ENCODE data around the gene SYDE1.

Gene SYDE1

DNA sequence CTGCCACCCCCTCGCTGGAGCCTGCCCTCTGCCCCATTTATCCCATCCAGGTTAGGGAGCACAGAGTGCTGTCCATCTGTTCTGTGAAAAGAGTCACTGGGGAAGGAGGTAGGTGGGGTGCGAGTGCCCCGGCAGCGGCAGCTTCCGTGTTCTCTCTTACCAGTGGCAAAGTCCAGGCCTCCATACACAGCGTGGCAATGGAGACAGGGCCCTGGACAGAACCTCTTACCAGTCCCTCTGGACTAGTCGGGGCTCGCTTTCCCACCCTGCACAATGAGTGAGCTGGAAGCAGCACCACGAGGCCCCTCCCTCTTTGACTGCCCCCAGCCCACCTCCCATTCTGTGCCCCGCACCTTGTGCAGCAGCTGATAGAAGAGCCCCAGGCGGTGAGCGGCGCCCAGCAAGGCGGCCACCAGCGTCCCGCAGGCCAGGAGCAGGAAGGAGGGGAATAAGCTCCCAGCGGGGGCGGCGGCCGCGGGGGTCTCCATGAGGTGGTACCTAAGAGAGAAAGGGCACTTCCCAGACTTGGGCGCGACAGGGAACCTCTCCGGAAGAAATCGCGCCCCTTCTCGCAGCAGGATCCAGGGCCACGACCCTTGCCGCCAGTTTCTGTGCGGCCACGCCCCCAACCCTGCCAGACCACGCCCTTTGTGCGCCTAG lies 17.5 kb downstream of the SYDE1 start:
- no peak for TF ChIP-seq CTCF (conservative IDR thresholded peaks at IDR 0.05)
- H3K27ac ChIP-seq, result peak overlapping the region; percentile 83

DNA sequence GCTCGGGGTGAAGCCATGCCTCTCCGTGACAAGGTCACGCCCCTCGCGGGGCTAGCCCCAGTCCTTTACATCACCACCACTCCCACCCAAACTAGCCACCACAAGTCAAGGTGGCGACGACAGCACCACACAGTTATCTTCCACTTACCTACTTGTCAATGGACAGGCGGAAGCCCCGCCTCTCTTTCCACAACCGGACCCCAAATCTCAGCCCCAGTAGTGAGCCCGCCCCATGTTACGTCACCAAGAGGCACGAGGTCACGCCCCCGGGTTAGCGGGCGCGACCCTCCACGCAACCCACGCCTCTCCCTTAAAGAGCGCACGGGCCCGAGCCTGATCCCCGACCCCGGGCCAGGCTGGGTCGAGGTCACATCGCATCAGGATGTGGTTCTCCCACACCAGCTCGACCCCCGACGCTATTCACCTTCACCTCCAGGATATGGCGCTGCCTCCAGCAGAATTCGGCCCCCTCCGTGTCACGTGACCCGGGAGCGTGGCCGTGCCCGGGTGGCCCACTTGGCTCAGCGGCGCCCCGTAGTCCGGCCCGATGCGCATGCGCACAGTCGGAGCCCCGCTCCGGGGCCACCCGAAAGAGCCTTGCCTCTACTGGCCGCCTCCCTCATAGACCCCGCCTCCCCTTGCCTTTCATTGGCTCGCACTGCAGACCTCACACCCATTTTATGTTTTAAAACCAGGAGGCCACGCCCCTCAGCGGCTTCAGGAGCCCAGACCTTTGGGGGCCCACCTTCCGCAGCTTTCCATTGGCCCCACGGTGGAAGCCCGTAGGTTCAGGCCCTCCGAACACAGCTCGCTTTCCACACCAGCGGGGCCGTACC lies 18.2 kb downstream of the SYDE1 start:
- H3K27ac ChIP-seq, result peak overlapping the region; percentile 83
- TF ChIP-seq CTCF (conservative IDR thresholded peaks at IDR 0.05), result no peak; the same call in 1 of the 2 replicates

- no peak for TF ChIP-seq CTCF (conservative IDR thresholded peaks at IDR 0.05)
- H3K27ac ChIP-seq, result peak overlapping the region; percentile 83; the same call in 1 of the 2 replicates
Measured at GRCh38 chr19:15126131-15126910, 19.1 kb downstream of the SYDE1 start.

- no peak for TF ChIP-seq CTCF (conservative IDR thresholded peaks at IDR 0.05)
- H3K27ac ChIP-seq, result no peak overlapping the region
Measured at GRCh38 chr19:15128162-15128770, 21.1 kb downstream of the SYDE1 start.

- H3K27ac ChIP-seq, result no peak overlapping the region
- no peak for TF ChIP-seq CTCF (conservative IDR thresholded peaks at IDR 0.05)
Measured at GRCh38 chr19:15129856-15130585, 22.8 kb downstream of the SYDE1 start.

DNA sequence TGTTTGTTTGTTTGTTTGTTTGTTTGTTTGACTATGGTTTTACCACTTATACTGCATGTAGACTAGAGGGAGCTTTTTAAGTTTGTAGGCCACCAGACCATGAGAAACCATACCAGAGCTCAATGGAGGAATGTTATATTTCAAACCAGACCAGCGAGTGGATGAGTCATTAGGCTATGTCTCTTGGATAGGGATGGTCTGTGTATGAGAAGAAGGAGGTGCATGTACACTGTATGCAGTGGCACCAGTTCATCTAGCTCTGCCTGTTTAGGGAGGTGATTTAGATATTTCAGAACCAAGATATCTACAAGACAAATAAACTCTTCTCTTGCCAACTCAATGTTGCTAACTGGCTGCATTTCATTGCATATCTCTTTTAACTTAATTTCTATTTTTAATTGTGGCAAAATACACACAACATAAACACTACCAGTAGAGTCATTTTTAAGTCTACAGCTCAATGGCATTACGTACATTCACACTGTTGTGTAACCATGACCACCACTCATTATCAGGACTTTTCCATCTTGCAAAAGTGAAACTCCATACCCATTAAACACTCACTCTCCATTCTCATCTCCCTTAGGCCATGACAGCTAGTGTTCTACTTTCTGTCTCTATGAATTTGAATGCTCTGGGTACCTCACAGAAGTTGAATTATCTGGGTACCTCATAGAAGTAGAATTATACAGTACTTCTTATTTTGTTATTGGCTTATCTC lies 29.2 kb downstream of the SYDE1 start:
- TF ChIP-seq CTCF (conservative IDR thresholded peaks at IDR 0.05), result no peak
- H3K27ac ChIP-seq, result no peak overlapping the region
